UCSD-AML1 (cell line): ENCODE results near the gene MS4A10.
"Not testable (repeated sequence)": the region's sequence is repeated elsewhere in the genome, so short reads cannot be mapped to it uniquely, and the experiment has no call there.

Source experiments
- DNase-seq: peaks from one replicate; lab custom pipeline; 2025; ENCODE audit not compliant: unreplicated experiment; lab: John Stamatoyannopoulos, UW

Gene MS4A10

GRCh38 chr11:60821827-60822599, 36.9 kb downstream of the MS4A10 start:
- DNase-seq: no peak

GRCh38 chr11:60823745-60824306, 38.7 kb downstream of the MS4A10 start:
- DNase-seq: not testable (repeated sequence)

- no peak for DNase-seq
These were observed 40.0 kb downstream of the MS4A10 start for GRCh38 chr11:60825118-60825517.

GRCh38 chr11:60825790-60826189, 40.7 kb downstream of the MS4A10 start:
- DNase-seq: no peak

GRCh38 chr11:60830478-60831142, 45.5 kb downstream of the MS4A10 start:
- no peak for DNase-seq

GRCh38 chr11:60831143-60831500, 46.0 kb downstream of the MS4A10 start:
- DNase-seq: peak; percentile 81

- DNase-seq: no peak
These were observed 46.5 kb downstream of the MS4A10 start for GRCh38 chr11:60831501-60832079.

GRCh38 chr11:60834742-60835533, 49.8 kb downstream of the MS4A10 start:
- DNase-seq: no peak

GRCh38 chr11:60835534-60835846, 50.4 kb downstream of the MS4A10 start:
- no peak for DNase-seq

GRCh38 chr11:60836866-60837515, 51.9 kb downstream of the MS4A10 start:
- no peak for DNase-seq

- DNase-seq: peak; percentile 47
These were observed 53.0 kb downstream of the MS4A10 start for GRCh38 chr11:60838132-60838531.

GRCh38 chr11:60840470-60841430, 55.6 kb downstream of the MS4A10 start:
- DNase-seq: no peak

- DNase-seq: peak; percentile 95
These were observed 56.9 kb downstream of the MS4A10 start, which contains the start of gene CCDC86 for GRCh38 chr11:60841797-60842667. Gene CCDC86 (plus strand): TSS chr11:60842113. CDS start chr11:60842125, 12 bp downstream.

GRCh38 chr11:60842668-60843600, 57.8 kb downstream of the MS4A10 start:
- no peak for DNase-seq

GRCh38 chr11:60844045-60844869, 59.1 kb downstream of the MS4A10 start:
- no peak for DNase-seq

- DNase-seq: no peak
These were observed 59.7 kb downstream of the MS4A10 start for GRCh38 chr11:60844870-60845221.

- DNase-seq: no peak
These were observed 60.2 kb downstream of the MS4A10 start for GRCh38 chr11:60845338-60845737.
